BJ (cell line): ENCODE data around the gene C10orf88. TPM values are rescaled to one million over a fixed set of nuclear protein-coding genes. Genes with fewer than 3 reads are reported as not detected.
"Not testable (repeated sequence)": the region's sequence is repeated elsewhere in the genome, so short reads cannot be mapped to it uniquely, and the experiment has no call there.

ENCODE experiments used
- CTCF ChIA-PET: fragments of 350-600 bp; formaldehyde crosslinking; extraction: SDS; loops from one replicate; lab custom pipeline; 2021; ENCODE audit warnings: antibody characterized with exemption, inconsistent platforms; lab: Yijun Ruan, JAX
- POLR2A ChIA-PET: fragments of 300-600 bp; sonication (Branson Sonifier 250); formaldehyde crosslinking; extraction: SDS; loops from one replicate; lab custom pipeline; 2021; ENCODE audit warnings: antibody characterized with exemption; lab: Charles Lee
- DNase-seq: peaks from one replicate; pipeline ENCODE4 v3.0.0-alpha.2; 2011; ENCODE audit warnings: low read depth
- H3K27me3 ChIP-seq: 2 replicates; pipeline ENCODE4 v1.6.0; 2011; ENCODE audit warnings: low read length; ENCODE audit not compliant: control insufficient read depth, insufficient read depth
- H3K36me3 ChIP-seq: 2 replicates; pipeline ENCODE4 v1.5.1; 2011; ENCODE audit warnings: low read length; ENCODE audit not compliant: control insufficient read depth, insufficient read depth
- H3K4me3 ChIP-seq: 2 replicates; pipeline ENCODE4 v1.5.1; 2011; ENCODE audit warnings: low read depth, mild to moderate bottlenecking, control low read depth, low read length
- CTCF ChIP-seq: IDR thresholded peaks from 2 replicates; pipeline ENCODE4 v1.5.1; 2011; ENCODE audit warnings: low read depth, mild to moderate bottlenecking, control low read depth, inconsistent platforms, low read length, moderate library complexity; ENCODE audit not compliant: insufficient read depth
- polyA plus RNA-seq: library from polyadenylated mRNA; depleted of rRNA; stranded (reverse); fragments of >200 nt; gene quantifications from 2 replicates; pipeline ENCODE4 v1.2.3, GENCODE V29; 2011

Gene C10orf88
- polyA plus RNA-seq, 1 experiment: 2.0 TPM

DNA sequence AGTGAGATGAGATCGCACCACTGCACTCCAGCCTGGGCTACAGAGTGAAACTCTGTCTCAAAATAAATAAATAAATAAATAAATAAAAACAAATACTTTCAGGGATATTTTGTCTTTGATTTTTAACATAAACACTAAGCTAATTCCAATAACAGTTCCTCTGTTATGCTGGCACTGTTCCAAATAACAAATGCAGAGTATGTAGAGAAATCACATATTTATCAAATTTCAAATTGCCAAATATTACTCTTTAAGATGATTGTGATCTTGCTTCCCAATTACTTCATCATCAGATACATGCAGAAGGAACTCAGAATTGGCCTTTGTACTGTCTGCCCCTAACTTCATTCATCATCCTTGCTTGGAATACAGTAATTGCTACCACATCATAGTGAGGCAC, 23.9 kb downstream of the C10orf88 start:
- Histone ChIP-seq H3K36me3 (peaks cover 2% of the 10 kb centered on the region; the same call in 1 of the 2 replicates), H3K4me3 (no peak overlapping the region), H3K27me3 (no peaks in the 10 kb centered on the region)
- DNase-seq: no peak
- TF ChIP-seq CTCF: no peak
- ChIA-PET CTCF (no interaction called here), POLR2A (no interaction called here)

GRCh38 chr10:122915700-122916099, 38.3 kb downstream of the C10orf88 start:
- no peaks in the 10 kb centered on the region for H3K36me3 ChIP-seq
- H3K27me3 ChIP-seq: no peaks in the 10 kb centered on the region
- TF ChIP-seq CTCF: no peak
- no peak overlapping the region for H3K4me3 ChIP-seq
- no peak for DNase-seq
- ChIA-PET CTCF (no interaction called here), POLR2A (no interaction called here)

DNA sequence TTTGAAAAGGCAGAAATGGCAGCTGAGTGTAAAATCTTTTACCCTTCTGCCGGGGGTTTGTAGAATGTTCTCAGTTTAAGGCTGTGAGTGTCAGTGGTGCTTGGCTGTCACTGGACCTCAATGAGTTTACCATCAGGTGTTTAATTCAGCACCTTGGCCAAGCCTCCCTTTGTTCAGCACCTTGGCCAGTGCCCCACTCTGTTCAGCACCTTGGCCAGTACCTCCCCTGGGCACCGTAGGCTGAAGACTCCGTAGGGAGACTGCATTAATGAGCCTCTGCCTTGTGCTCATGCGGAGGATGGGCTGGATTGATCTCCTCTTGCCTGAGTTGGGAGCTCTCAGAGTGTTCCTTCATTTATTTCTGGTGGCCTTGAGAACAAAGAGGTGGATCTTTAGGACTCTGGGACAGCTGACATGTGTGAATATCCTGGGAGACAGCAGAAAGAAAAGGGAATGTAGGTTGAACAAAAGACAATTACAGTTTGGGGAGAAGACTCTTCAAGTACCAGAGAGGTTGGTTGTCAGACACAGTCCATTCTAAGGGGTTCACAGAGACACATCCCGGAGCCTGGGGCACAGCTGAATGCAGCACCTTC, 42.0 kb downstream of the C10orf88 start:
- H3K36me3 ChIP-seq: no peaks in the 10 kb centered on the region
- ChIA-PET POLR2A (no interaction called here), CTCF (no interaction called here)
- TF ChIP-seq CTCF: no peak
- H3K27me3 ChIP-seq: no peaks in the 10 kb centered on the region
- DNase-seq: no peak
- no peak overlapping the region for H3K4me3 ChIP-seq

DNA sequence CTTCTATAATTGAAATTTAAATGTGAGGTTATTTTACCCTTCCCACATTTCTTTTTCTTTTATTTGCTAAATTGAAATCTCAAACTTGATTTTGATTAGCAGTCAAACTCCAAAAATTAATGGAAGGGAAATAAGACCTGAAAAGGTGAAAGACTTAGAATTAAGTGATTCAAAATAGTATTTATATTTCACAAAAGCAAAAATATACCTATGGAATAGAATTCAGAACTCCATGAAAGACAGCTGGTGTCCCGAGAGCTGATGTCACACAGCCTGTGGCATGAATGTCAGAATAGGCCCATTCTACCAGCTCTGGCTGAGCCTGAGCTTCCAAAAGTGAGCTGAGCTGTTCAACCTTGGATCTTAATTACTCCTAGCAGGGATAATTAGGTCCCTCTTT, 43.7 kb downstream of the C10orf88 start, which contains the start of gene FAM24A:
TSS of gene FAM24A (plus strand) at position 301 of the 400 bp plus-strand sequence. CDS start 1,025 bp downstream, outside the sequence.
- TF ChIP-seq CTCF: no peak
- ChIA-PET CTCF (no interaction called here), POLR2A (no interaction called here)
- no peaks in the 10 kb centered on the region for H3K27me3 ChIP-seq
- no peak for DNase-seq
- H3K36me3 ChIP-seq: no peaks in the 10 kb centered on the region
- H3K4me3 ChIP-seq: no peak within 1 kb of the TSS

- H3K4me3 ChIP-seq, H3K27me3 ChIP-seq, POLR2A ChIA-PET, H3K36me3 ChIP-seq, CTCF ChIA-PET, DNase-seq: not testable (repeated sequence)
These were observed 50.2 kb downstream of the C10orf88 start for GRCh38 chr10:122903861-122904260.
